Neural progenitor cell (in vitro differentiated cells): ENCODE data around the gene RALB. TPM values are rescaled to one million over a fixed set of nuclear protein-coding genes. Genes with fewer than 3 reads are reported as not detected.

ENCODE experiments used
- DNase-seq: peaks from one replicate; pipeline ENCODE4 v3.0.0-alpha.2; 2016; ENCODE audit warnings: low spot score
- H2AFZ ChIP-seq: fragments of 200-600 bp; sonication (generic); replicated peaks from 2 replicates; pipeline ENCODE4 v1.6.1; 2016; ENCODE audit warnings: antibody characterized with exemption
- H3F3A ChIP-seq: fragments of 200-600 bp; sonication (generic); 2 replicates; pipeline ENCODE4 v1.6.1; 2016; ENCODE audit warnings: antibody characterized with exemption, low read depth
- H3K27ac ChIP-seq: fragments of 200-600 bp; sonication (generic); 2 replicates; pipeline ENCODE4 v1.5.1; 2016; ENCODE audit warnings: mild to moderate bottlenecking
- H3K27me3 ChIP-seq: fragments of 200-600 bp; sonication (generic); 2 replicates; pipeline ENCODE4 v1.6.1; 2016; ENCODE audit warnings: mild to moderate bottlenecking, moderate library complexity
- H3K36me3 ChIP-seq: fragments of 200-600 bp; sonication (generic); 2 replicates; pipeline ENCODE4 v1.5.1; 2016
- H3K4me1 ChIP-seq: fragments of 200-600 bp; sonication (generic); 2 replicates; pipeline ENCODE4 v1.6.1; 2016; ENCODE audit warnings: mixed run types
- H3K4me2 ChIP-seq: fragments of 200-600 bp; sonication (generic); 2 replicates; pipeline ENCODE4 v1.6.1; 2016
- H3K4me3 ChIP-seq: fragments of 200-600 bp; sonication (generic); 2 replicates; pipeline ENCODE4 v1.5.1; 2016
- H3K79me2 ChIP-seq: fragments of 200-600 bp; sonication (generic); 2 replicates; pipeline ENCODE4 v1.6.1; 2016; ENCODE audit warnings: low read depth
- H3K9ac ChIP-seq: fragments of 200-600 bp; sonication (generic); 2 replicates; pipeline ENCODE4 v1.6.1; 2016
- H3K9me3 ChIP-seq: fragments of 200-600 bp; sonication (generic); 2 replicates; pipeline ENCODE4 v1.5.1; 2016; ENCODE audit warnings: low read depth
- H4K20me1 ChIP-seq: fragments of 200-600 bp; sonication (generic); 2 replicates; pipeline ENCODE4 v1.6.1; 2016; ENCODE audit warnings: low read depth
- H3K27ac Mint-ChIP-seq: 3 replicates; pipeline ENCODE4 v1.8.0; 2021; ENCODE audit warnings: mixed read lengths
- H3K27me3 Mint-ChIP-seq: 2 replicates; pipeline ENCODE4 v1.8.0; 2022; ENCODE audit warnings: low read depth, mild to moderate bottlenecking, inconsistent platforms, moderate library complexity, mixed read lengths; ENCODE audit not compliant: insufficient read depth
- H3K36me3 Mint-ChIP-seq: 3 replicates; pipeline ENCODE4 v1.8.0; 2021; ENCODE audit warnings: mixed read lengths
- H3K4me1 Mint-ChIP-seq: 3 replicates; pipeline ENCODE4 v1.8.0; 2021; ENCODE audit warnings: mixed read lengths
- H3K4me3 Mint-ChIP-seq: 3 replicates; pipeline ENCODE4 v1.8.0; 2021; ENCODE audit warnings: mild to moderate bottlenecking, moderate library complexity, mixed read lengths
- H3K9me3 Mint-ChIP-seq: 3 replicates; pipeline ENCODE4 v1.8.0; 2020; ENCODE audit warnings: mixed read lengths
- EZH2 ChIP-seq: fragments of 200-600 bp; sonication (generic); IDR thresholded peaks from 2 replicates; pipeline ENCODE4 v1.6.1; 2017; ENCODE audit warnings: antibody characterized with exemption, mild to moderate bottlenecking, moderate library complexity
- EZH2phosphoT487 ChIP-seq: fragments of 200-600 bp; sonication (generic); IDR thresholded peaks from 2 replicates; pipeline ENCODE4 v1.6.1; 2017; ENCODE audit warnings: antibody characterized with exemption
- total RNA-seq: library from RNA; depleted of rRNA; stranded (reverse); fragments of >200 nt; gene quantifications from 2 replicates; pipeline ENCODE4 v1.2.3, GENCODE V29; 2015; ENCODE audit warnings: low replicate concordance
- TF ChIP-seq, protein P1 (sequence below): fragments of 200-600 bp; sonication (generic); IDR thresholded peaks from 2 replicates; pipeline ENCODE4 v1.5.1; 2017; ENCODE audit warnings: antibody characterized with exemption, mild to moderate bottlenecking

RALB gene
- total RNA-seq, 1 donor from 2014 or later: 79.8 TPM

DNA sequence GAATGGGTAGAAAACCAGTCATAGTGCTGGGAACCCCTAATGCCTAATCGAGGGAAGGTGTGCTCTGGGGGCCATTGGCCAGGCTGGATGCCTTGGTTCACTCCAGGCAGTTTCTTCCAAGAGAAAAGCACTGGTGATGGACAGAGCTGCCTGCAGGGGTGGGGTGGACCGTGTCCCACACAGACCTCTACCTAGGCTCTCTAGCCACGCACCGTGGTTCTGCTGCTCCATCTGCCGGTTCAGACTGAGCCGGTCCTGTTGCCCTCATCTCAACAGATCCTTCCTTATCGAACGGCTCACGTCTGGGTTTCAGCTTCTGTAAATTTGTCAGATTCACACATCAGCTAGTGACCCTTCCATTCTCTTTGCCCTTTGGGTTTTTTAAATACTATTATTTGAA is 46.4 kb downstream of the RALB start:
- Histone ChIP-seq H4K20me1 (no peaks in the 10 kb centered on the region), H3K4me3 (no peak overlapping the region), H3K79me2 (no peaks in the 10 kb centered on the region), H3K4me2 (no peak overlapping the region), H3K4me1 (no peaks in the 10 kb centered on the region), H2AFZ (no peak overlapping the region), H3K9ac (no peak overlapping the region), H3K27ac (no peak overlapping the region), H3K9me3 (no peaks in the 10 kb centered on the region), H3K27me3 (no peaks in the 10 kb centered on the region), H3F3A (no peaks in the 10 kb centered on the region), H3K36me3 (no peaks in the 10 kb centered on the region)
- H3K9me3 Mint-ChIP-seq: no peaks in the 10 kb centered on the region
- TF ChIP-seq EZH2: no peak
- TF ChIP-seq EZH2phosphoT487: no peak
- TF ChIP-seq, protein P1, sequence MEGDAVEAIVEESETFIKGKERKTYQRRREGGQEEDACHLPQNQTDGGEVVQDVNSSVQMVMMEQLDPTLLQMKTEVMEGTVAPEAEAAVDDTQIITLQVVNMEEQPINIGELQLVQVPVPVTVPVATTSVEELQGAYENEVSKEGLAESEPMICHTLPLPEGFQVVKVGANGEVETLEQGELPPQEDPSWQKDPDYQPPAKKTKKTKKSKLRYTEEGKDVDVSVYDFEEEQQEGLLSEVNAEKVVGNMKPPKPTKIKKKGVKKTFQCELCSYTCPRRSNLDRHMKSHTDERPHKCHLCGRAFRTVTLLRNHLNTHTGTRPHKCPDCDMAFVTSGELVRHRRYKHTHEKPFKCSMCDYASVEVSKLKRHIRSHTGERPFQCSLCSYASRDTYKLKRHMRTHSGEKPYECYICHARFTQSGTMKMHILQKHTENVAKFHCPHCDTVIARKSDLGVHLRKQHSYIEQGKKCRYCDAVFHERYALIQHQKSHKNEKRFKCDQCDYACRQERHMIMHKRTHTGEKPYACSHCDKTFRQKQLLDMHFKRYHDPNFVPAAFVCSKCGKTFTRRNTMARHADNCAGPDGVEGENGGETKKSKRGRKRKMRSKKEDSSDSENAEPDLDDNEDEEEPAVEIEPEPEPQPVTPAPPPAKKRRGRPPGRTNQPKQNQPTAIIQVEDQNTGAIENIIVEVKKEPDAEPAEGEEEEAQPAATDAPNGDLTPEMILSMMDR: peak; percentile 32
- H3K4me3 Mint-ChIP-seq: no peak overlapping the region
- peak; percentile 25 for DNase-seq
- no peak overlapping the region for H3K27ac Mint-ChIP-seq
- H3K27me3 Mint-ChIP-seq: peaks cover 2% of the 10 kb centered on the region
- H3K4me1 Mint-ChIP-seq: peaks cover 3% of the 10 kb centered on the region
- peaks cover 12% of the 10 kb centered on the region for H3K36me3 Mint-ChIP-seq

DNA sequence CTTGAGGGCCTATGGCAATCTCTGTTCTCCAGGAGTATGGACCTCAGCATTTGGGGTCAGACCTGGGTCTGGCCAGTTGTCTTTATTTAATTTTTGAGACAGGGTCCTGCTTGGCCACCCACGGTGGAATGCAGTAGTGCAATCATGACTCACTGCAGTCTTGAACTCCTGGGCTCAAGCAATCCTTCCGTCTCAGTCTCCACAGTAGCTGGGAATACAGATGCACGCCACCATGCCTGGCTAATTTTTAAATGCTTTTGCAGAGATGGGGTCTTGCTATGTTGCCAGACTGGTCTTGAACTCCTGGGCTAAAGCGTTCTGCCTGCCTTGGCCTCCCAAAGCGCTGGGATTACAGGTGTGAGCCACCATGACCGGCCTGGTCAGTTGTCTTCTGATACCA is 46.9 kb downstream of the RALB start:
- no peak overlapping the region for H3K4me2 ChIP-seq
- Mint-ChIP-seq H3K9me3 (no peaks in the 10 kb centered on the region), H3K36me3 (peaks cover 12% of the 10 kb centered on the region), H3K27ac (no peak overlapping the region), H3K27me3 (peaks cover 2% of the 10 kb centered on the region), H3K4me1 (no peaks in the 10 kb centered on the region), H3K4me3 (no peak overlapping the region)
- H3K36me3 ChIP-seq: no peaks in the 10 kb centered on the region
- no peak for TF ChIP-seq EZH2
- no peak for TF ChIP-seq EZH2phosphoT487
- no peak overlapping the region for H3K9ac ChIP-seq
- no peaks in the 10 kb centered on the region for H3K9me3 ChIP-seq
- DNase-seq: no peak
- no peaks in the 10 kb centered on the region for H3K4me1 ChIP-seq
- no peaks in the 10 kb centered on the region for H3F3A ChIP-seq
- H3K27ac ChIP-seq: no peak overlapping the region
- no peaks in the 10 kb centered on the region for H3K79me2 ChIP-seq
- H3K4me3 ChIP-seq: no peak overlapping the region
- H4K20me1 ChIP-seq: no peaks in the 10 kb centered on the region
- no peaks in the 10 kb centered on the region for H3K27me3 ChIP-seq
- H2AFZ ChIP-seq: no peak overlapping the region

DNA sequence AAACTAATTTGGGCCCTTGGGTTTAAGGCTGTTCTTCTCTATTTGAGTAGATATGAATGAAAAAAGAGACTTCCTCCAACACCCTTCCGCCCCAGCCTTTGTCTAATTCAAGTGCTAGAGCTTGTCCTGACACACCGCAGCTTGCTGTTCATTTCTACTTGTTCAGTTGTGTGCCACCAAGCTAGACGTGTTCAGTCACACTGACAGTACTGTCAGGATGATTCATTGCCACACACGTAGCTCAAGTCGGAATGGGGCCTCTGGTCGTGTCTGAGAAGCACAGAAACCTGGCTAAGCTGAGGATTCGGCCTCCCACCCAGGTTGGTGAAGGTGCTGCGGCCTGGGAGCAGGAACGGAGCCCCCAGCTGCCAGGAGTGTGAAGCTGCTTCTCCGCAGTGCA is 47.7 kb downstream of the RALB start:
- Histone ChIP-seq H3K9me3 (no peaks in the 10 kb centered on the region), H3K79me2 (no peaks in the 10 kb centered on the region), H2AFZ (no peak overlapping the region), H3K4me2 (no peak overlapping the region), H3K4me3 (no peak overlapping the region), H3K27ac (no peak overlapping the region), H3F3A (no peaks in the 10 kb centered on the region), H3K9ac (no peak overlapping the region), H3K27me3 (no peaks in the 10 kb centered on the region), H3K4me1 (no peaks in the 10 kb centered on the region), H3K36me3 (no peaks in the 10 kb centered on the region), H4K20me1 (no peaks in the 10 kb centered on the region)
- TF ChIP-seq, protein P1: no peak
- TF ChIP-seq EZH2phosphoT487 (no peak), EZH2 (no peak)
- no peak for DNase-seq
- no peaks in the 10 kb centered on the region for H3K27me3 Mint-ChIP-seq
- H3K4me1 Mint-ChIP-seq: no peaks in the 10 kb centered on the region
- H3K36me3 Mint-ChIP-seq: peaks cover 12% of the 10 kb centered on the region
- H3K9me3 Mint-ChIP-seq: no peaks in the 10 kb centered on the region
- no peak overlapping the region for H3K4me3 Mint-ChIP-seq
- no peak overlapping the region for H3K27ac Mint-ChIP-seq

DNA sequence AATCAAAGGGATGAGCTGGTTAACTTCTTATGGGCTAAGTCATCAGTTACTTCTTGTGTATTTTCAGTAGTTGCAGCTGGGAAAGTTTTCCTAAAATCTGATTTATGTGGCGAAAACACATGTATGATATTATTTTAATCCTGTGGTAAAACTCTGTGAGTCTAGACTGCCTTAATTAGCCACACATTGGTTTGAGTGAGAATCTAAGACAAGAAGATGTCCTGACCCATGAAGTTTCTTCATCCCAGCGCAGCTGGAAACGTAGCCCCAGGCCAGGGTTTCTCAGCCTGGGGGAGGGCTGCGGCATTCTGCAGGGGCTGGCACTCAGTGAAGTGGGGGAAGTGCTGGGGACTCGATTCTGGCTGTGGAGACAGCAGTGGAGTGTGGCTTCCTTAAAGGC is 48.6 kb downstream of the RALB start:
- H3K4me2 ChIP-seq: no peak overlapping the region
- H3K4me1 ChIP-seq: no peaks in the 10 kb centered on the region
- Mint-ChIP-seq H3K9me3 (no peaks in the 10 kb centered on the region), H3K27me3 (no peaks in the 10 kb centered on the region), H3K4me3 (no peak overlapping the region), H3K4me1 (no peaks in the 10 kb centered on the region), H3K27ac (no peak overlapping the region), H3K36me3 (peaks cover 15% of the 10 kb centered on the region)
- no peaks in the 10 kb centered on the region for H3F3A ChIP-seq
- H3K9ac ChIP-seq: no peak overlapping the region
- H3K4me3 ChIP-seq: no peak overlapping the region
- TF ChIP-seq EZH2phosphoT487 (no peak), EZH2 (no peak)
- TF ChIP-seq, protein P1: no peak
- no peaks in the 10 kb centered on the region for H4K20me1 ChIP-seq
- no peaks in the 10 kb centered on the region for H3K9me3 ChIP-seq
- H3K36me3 ChIP-seq: no peaks in the 10 kb centered on the region
- no peak overlapping the region for H3K27ac ChIP-seq
- H3K27me3 ChIP-seq: no peaks in the 10 kb centered on the region
- no peak overlapping the region for H2AFZ ChIP-seq
- no peak for DNase-seq
- H3K79me2 ChIP-seq: no peaks in the 10 kb centered on the region
